Activated CD8-positive, alpha-beta memory T cell treated with anti-CD3 and anti-CD28 coated beads, Interleukin-2, amount 10 ng/mL, durations not matched to agents 7 days and 5 days (primary cell): ENCODE measurements around the gene HSPG2. TPM values are rescaled to one million over a fixed set of nuclear protein-coding genes. Genes with fewer than 3 reads are reported as not detected.

Source experiments
- ATAC-seq: fragments of 150-1000 bp; cut with Tn5 transposase; one replicate; pipeline ENCODE4 v1.10.0; 2021; ENCODE audit warnings: moderate library complexity
- CTCF ChIA-PET: fragments of 350-600 bp; sonication (Branson Sonifier 250); formaldehyde crosslinking; loops from one replicate; lab custom pipeline; 2021; ENCODE audit warnings: antibody characterized with exemption; lab: Charles Lee
- DNase-seq: peaks from one replicate; pipeline ENCODE4 v3.0.0-alpha.2; 2020
- H3K27ac Mint-ChIP-seq: one replicate; pipeline ENCODE4 v1.8.0; 2021; ENCODE audit warnings: mild to moderate bottlenecking, mixed read lengths
- H3K27me3 Mint-ChIP-seq: one replicate; pipeline ENCODE4 v1.8.0; 2021; ENCODE audit warnings: mixed read lengths
- H3K36me3 Mint-ChIP-seq: one replicate; pipeline ENCODE4 v1.8.0; 2021; ENCODE audit warnings: mild to moderate bottlenecking, mixed read lengths
- H3K4me1 Mint-ChIP-seq: one replicate; pipeline ENCODE4 v1.8.0; 2021; ENCODE audit warnings: mixed read lengths
- H3K4me3 Mint-ChIP-seq: one replicate; pipeline ENCODE4 v1.8.0; 2021; ENCODE audit warnings: mild to moderate bottlenecking, moderate library complexity, mixed read lengths
- H3K9me3 Mint-ChIP-seq: one replicate; pipeline ENCODE4 v1.8.0; 2022; ENCODE audit warnings: low read depth, mixed read lengths
- total RNA-seq, 2 experiments: library from RNA; stranded (reverse); gene quantifications; one replicate each; pipeline ENCODE4 v1.2.3, GENCODE V29; 2021

The HSPG2 gene
- total RNA-seq, 2 experiments from 2014 or later, result 1.0 to 2.5 TPM

GRCh38 chr1:21841852-21842466 lies 95.2 kb downstream of the HSPG2 start:
- Mint-ChIP-seq H3K9me3 (no peaks in the 10 kb centered on the region), H3K27ac (no peak overlapping the region), H3K4me3 (no peak overlapping the region), H3K36me3 (no peaks in the 10 kb centered on the region), H3K27me3 (no peaks in the 10 kb centered on the region), H3K4me1 (no peaks in the 10 kb centered on the region)
- CTCF ChIA-PET, result interaction anchor here (0.6 kb wide), 1 partner anchor 122 kb away, joined by 3 read pairs; no protein-coding TSS in a partner anchor
- no peak for ATAC-seq
- no peak for DNase-seq

DNA sequence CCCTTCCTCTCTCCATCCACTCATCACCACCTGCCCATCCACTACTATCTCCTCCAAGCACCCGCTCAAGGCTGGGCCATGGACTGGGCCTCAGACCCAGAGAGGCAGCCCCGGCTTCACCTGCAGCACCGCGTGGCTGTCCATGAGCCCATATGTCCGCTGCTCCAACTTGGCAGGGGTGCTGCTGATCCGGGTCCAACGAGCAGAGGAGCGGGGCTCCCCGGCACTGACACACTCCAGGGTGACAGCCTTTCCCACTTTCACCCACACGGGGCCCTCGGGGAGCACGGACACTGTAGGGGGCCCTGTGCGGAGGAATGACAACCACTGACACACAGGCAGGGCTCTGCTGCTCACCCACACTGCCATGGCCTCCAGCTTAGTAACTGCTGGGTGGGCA lies 96.1 kb downstream of the HSPG2 start:
- Mint-ChIP-seq H3K36me3 (no peaks in the 10 kb centered on the region), H3K27me3 (no peaks in the 10 kb centered on the region), H3K9me3 (no peaks in the 10 kb centered on the region), H3K4me1 (no peaks in the 10 kb centered on the region), H3K4me3 (no peak overlapping the region), H3K27ac (no peak overlapping the region)
- DNase-seq, result no peak
- no peak for ATAC-seq
- CTCF ChIA-PET, result no interaction called here

DNA sequence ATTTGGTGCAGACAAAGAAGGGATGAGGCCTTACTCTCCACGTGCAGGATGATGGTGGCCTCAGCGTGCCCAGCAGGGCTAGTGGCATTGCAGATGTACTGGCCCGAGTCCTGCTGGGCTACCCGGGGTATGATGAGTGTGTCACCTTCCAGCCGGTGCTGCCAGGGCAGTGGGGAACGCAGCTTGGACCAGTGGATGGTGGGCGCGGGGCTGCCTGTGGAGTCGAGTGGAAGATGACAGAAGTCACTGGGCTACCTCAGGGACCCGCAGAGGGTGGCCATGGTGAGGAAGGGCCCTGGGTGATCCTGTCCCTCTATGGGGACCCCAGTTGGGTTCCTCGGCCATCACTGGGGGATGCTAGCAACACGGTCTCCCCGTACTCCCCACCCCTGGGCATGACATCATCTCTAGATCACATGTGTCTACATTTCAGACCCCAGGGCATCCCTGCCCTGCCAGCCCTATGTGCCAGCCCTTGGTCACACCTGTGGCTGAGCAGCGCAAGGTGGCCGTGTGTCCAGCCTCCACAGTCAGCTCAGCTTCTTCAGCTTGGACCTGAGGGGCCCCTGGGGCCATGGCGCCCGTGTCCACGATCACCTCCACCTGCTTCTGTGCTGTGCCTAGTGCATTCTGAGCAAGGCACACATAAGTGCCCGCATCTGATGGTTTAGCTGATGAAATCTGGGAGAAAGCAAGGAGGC lies 97.6 kb downstream of the HSPG2 start:
- Mint-ChIP-seq H3K27ac (no peak overlapping the region), H3K9me3 (no peaks in the 10 kb centered on the region), H3K27me3 (no peaks in the 10 kb centered on the region), H3K36me3 (peaks cover 3% of the 10 kb centered on the region), H3K4me1 (no peaks in the 10 kb centered on the region), H3K4me3 (no peak overlapping the region)
- CTCF ChIA-PET, result no interaction called here
- ATAC-seq (no peak), DNase-seq (no peak)

DNA sequence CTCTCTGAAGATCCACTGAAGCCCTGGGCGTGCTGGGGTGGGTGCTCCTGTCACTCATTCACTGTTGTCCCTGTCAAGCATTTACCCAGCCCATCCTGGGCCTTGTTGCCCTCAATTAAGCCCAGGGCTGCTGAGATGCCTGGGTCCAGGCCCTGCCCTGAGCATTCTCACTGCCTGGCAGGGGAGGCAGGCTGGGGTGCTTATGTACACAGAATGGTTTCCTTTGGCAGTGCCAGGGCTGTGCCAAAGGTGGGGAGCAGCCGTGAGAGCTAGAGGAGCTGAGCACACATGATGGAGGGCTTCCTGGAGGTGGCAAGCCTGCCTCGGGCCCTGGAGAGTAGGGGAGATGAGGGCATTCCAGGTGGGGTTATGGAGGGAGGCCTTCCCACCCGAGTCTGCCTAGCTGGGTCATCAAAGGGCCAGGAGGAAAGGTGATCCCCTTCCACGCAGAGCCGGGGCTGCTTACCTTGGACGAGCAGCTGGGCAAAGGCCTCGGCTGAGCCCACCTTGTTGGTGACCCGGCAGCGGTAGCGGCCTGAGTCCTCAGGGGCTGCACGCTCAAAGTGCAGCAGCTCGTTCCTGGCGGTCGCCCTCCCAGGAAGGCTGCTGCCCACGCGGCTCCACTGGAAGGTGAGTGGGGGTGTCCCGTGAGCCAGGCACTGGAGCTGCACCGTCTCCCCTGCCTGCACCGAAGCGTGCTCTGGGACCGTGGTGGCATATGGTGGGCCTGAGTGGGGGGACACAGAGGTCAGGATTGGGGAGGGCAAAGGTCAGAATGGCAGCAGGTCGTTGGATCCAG lies 98.6 kb downstream of the HSPG2 start:
- CTCF ChIA-PET, result no interaction called here
- no peak overlapping the region for H3K27ac Mint-ChIP-seq
- no peak for DNase-seq

GRCh38 chr1:21837476-21837875 lies 99.6 kb downstream of the HSPG2 start:
- H3K4me3 Mint-ChIP-seq, result no peak overlapping the region
- ATAC-seq, result no peak
- peaks cover 9% of the 10 kb centered on the region for H3K9me3 Mint-ChIP-seq
- H3K27ac Mint-ChIP-seq, result no peak overlapping the region
- CTCF ChIA-PET, result no interaction called here
- H3K4me1 Mint-ChIP-seq, result no peaks in the 10 kb centered on the region
- no peak for DNase-seq
- peaks cover 11% of the 10 kb centered on the region for H3K36me3 Mint-ChIP-seq
- H3K27me3 Mint-ChIP-seq, result no peaks in the 10 kb centered on the region

More for the DNA sequence above, 98.6 kb downstream of the HSPG2 start:
- H3K4me1 Mint-ChIP-seq, result no peaks in the 10 kb centered on the region
- peaks cover 7% of the 10 kb centered on the region for H3K36me3 Mint-ChIP-seq
- H3K9me3 Mint-ChIP-seq, result peaks cover 9% of the 10 kb centered on the region
- no peaks in the 10 kb centered on the region for H3K27me3 Mint-ChIP-seq
- no peak overlapping the region for H3K4me3 Mint-ChIP-seq
- no peak for ATAC-seq

DNA sequence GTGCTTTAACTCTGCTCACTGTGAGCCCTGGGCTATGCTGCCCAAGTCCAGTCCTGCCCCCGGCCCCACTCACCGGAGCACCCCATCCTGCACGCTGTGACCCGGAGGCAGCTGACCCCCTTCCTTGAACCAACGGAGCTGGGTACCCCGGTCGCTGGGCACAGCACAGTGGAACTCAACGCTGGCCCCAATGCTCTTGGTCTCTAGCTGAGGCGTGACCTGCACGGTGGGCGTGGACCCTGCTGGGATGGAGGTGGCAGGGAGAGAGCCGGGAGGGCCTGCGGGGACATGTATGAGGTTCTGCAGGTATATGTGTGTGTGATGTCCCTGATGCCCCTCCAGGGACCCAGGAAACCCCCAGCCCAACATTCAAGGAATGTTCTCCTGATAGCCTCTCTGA lies 100.4 kb downstream of the HSPG2 start:
- H3K4me1 Mint-ChIP-seq, result no peaks in the 10 kb centered on the region
- no peaks in the 10 kb centered on the region for H3K27me3 Mint-ChIP-seq
- peaks cover 9% of the 10 kb centered on the region for H3K9me3 Mint-ChIP-seq
- CTCF ChIA-PET, result no interaction called here
- H3K36me3 Mint-ChIP-seq, result peaks cover 11% of the 10 kb centered on the region
- ATAC-seq (no peak), DNase-seq (no peak)
- H3K27ac Mint-ChIP-seq, result no peak overlapping the region
- H3K4me3 Mint-ChIP-seq, result no peak overlapping the region

- no peaks in the 10 kb centered on the region for H3K27me3 Mint-ChIP-seq
- no peak for ATAC-seq
These were observed 101.1 kb downstream of the HSPG2 start for GRCh38 chr1:21836010-21836409.

DNA sequence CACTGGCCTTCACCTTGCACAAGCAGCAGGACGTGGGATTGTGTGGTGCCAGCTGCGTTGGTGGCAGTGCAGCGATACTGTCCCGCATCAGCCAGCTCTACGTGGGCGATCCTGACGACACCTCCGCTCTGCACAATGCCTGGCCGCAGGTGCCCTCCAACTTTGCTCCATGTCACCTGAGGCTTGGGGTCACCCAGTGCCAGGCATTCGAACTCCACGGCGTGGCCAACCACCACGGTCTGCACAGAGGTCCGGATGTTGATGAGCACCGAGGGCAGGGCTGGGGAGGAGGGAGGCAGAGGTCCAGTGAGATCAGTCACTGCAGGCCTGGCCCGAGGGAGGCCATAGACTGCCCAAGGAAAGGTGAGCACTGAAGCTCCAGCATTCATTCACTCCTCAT lies 102.4 kb downstream of the HSPG2 start:
- H3K4me1 Mint-ChIP-seq, result no peaks in the 10 kb centered on the region
- DNase-seq, result no peak
- CTCF ChIA-PET, result no interaction called here
- peaks cover 9% of the 10 kb centered on the region for H3K9me3 Mint-ChIP-seq
- no peak overlapping the region for H3K27ac Mint-ChIP-seq
- no peaks in the 10 kb centered on the region for H3K27me3 Mint-ChIP-seq
- no peak overlapping the region for H3K4me3 Mint-ChIP-seq
- peaks cover 11% of the 10 kb centered on the region for H3K36me3 Mint-ChIP-seq
- no peak for ATAC-seq

More at GRCh38 chr1:21836010-21836409, 101.1 kb downstream of the HSPG2 start:
- Mint-ChIP-seq H3K4me1 (no peaks in the 10 kb centered on the region), H3K4me3 (no peak overlapping the region), H3K9me3 (peaks cover 9% of the 10 kb centered on the region), H3K27ac (no peak overlapping the region), H3K36me3 (peaks cover 11% of the 10 kb centered on the region)
- no peak for DNase-seq
- CTCF ChIA-PET, result no interaction called here

DNA sequence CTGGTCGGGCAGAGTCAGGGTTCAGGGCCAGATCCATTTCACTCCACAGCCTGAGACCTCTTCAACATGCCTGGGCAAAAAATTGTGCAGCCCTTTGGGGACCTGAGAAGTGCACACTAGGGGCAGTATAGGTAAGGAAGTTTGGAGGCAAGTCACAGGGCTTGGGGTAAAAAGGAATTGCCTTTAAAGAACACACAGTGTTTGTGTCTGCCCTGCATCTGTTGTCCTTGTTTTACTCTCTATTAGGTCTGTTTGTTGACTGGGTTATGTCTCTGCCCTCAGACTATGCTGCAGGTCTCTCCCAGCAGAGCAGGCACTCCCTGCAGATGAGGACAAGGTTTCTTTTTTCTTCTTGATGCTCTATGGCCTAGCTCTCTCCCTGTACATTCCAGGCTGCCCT lies 103.0 kb downstream of the HSPG2 start:
- peaks cover 11% of the 10 kb centered on the region for H3K36me3 Mint-ChIP-seq
- ATAC-seq (no peak), DNase-seq (no peak)
- no peak overlapping the region for H3K27ac Mint-ChIP-seq
- no peak overlapping the region for H3K4me3 Mint-ChIP-seq
- H3K9me3 Mint-ChIP-seq, result peaks cover 9% of the 10 kb centered on the region
- no peaks in the 10 kb centered on the region for H3K27me3 Mint-ChIP-seq
- no peaks in the 10 kb centered on the region for H3K4me1 Mint-ChIP-seq
- CTCF ChIA-PET, result no interaction called here

- peaks cover 9% of the 10 kb centered on the region for H3K9me3 Mint-ChIP-seq
- H3K36me3 Mint-ChIP-seq, result peaks cover 11% of the 10 kb centered on the region
- CTCF ChIA-PET, result no interaction called here
- H3K27ac Mint-ChIP-seq, result no peak overlapping the region
- no peaks in the 10 kb centered on the region for H3K27me3 Mint-ChIP-seq
- no peak for ATAC-seq
- no peak for DNase-seq
- no peaks in the 10 kb centered on the region for H3K4me1 Mint-ChIP-seq
- H3K4me3 Mint-ChIP-seq, result no peak overlapping the region
These were observed 103.6 kb downstream of the HSPG2 start for GRCh38 chr1:21833392-21833976.

DNA sequence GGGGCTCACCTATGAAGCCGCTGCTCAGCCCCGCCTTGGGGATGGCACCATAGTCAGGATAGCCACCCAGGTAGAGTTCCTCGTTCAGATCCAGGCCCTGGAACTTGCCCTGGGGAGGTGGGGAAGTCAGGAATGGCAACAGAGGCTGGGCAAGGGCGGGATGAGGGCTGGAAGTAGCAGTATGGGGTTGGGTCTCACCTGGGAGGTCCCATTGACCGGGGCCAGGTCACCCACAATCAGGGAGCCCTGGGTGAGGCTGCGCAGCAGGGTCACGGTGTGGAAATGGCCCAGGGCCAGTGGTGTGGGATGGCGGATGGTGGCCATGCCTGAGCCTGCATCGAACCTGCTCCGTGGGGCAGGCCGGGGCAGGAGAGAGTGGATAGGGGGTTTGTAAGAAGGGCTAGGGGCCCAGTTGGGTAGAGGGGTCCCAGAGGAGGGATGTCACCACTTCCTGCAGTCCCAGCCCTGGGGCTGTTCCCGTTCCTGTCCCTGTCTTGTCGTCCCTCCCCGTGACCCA lies 105.6 kb downstream of the HSPG2 start:
- Mint-ChIP-seq H3K4me3 (no peak overlapping the region), H3K9me3 (peaks cover 9% of the 10 kb centered on the region), H3K27ac (no peak overlapping the region), H3K4me1 (no peaks in the 10 kb centered on the region), H3K27me3 (no peaks in the 10 kb centered on the region), H3K36me3 (peaks cover 11% of the 10 kb centered on the region)
- no peak for ATAC-seq
- DNase-seq, result no peak
- CTCF ChIA-PET, result no interaction called here

GRCh38 chr1:21830792-21831453 lies 106.2 kb downstream of the HSPG2 start:
- Mint-ChIP-seq H3K4me1 (no peaks in the 10 kb centered on the region), H3K27me3 (no peaks in the 10 kb centered on the region), H3K36me3 (peaks cover 11% of the 10 kb centered on the region), H3K4me3 (no peak overlapping the region), H3K9me3 (peaks cover 9% of the 10 kb centered on the region), H3K27ac (no peak overlapping the region)
- CTCF ChIA-PET, result no interaction called here
- ATAC-seq (no peak), DNase-seq (no peak)

GRCh38 chr1:21829294-21829693 lies 107.8 kb downstream of the HSPG2 start:
- H3K36me3 Mint-ChIP-seq, result peaks cover 7% of the 10 kb centered on the region
- no peak for DNase-seq
- CTCF ChIA-PET, result no interaction called here
- no peak for ATAC-seq
- H3K9me3 Mint-ChIP-seq, result peaks cover 7% of the 10 kb centered on the region
- no peak overlapping the region for H3K27ac Mint-ChIP-seq
- no peak overlapping the region for H3K4me3 Mint-ChIP-seq
- H3K27me3 Mint-ChIP-seq, result no peaks in the 10 kb centered on the region
- H3K4me1 Mint-ChIP-seq, result no peaks in the 10 kb centered on the region
